GM12878 (cell line): ENCODE results near the gene CD151. TPM values are rescaled to one million over a fixed set of nuclear protein-coding genes. Genes with fewer than 3 reads are reported as not detected.

Experiments used
- ATAC-seq: fragments of 200-7000 bp; cut with Tn5 transposase; 3 replicates; pipeline ENCODE4 v1.9.1; 2020; ENCODE audit warnings: mild to moderate bottlenecking, moderate library complexity
- BruUV-seq: library from RNA; stranded (reverse); fragments of 400-500 nt; replicated peaks from 2 replicates; lab custom pipeline; 2021; lab: Mats Ljungman, UMichigan
- CTCF ChIA-PET: fragments of 300-600 bp; sonication (Branson Sonifier 250); formaldehyde crosslinking; extraction: SDS; loops from one replicate; lab custom pipeline; 2021; ENCODE audit warnings: inconsistent platforms; lab: Yijun Ruan, JAX
- POLR2A ChIA-PET: fragments of 350-600 bp; formaldehyde crosslinking; extraction: SDS; loops from one replicate; lab custom pipeline; 2021; ENCODE audit warnings: inconsistent platforms; lab: Charles Lee
- RAD21 ChIA-PET: fragments of 300-600 bp; sonication (Branson Sonifier 250); formaldehyde crosslinking; loops from one replicate; lab custom pipeline; 2023; ENCODE audit warnings: antibody characterized with exemption; ENCODE audit not compliant: unreplicated experiment; lab: Charles Lee
- SMC1A ChIA-PET: fragments of 300-600 bp; sonication (Branson Sonifier 250); formaldehyde crosslinking; loops from one replicate; lab custom pipeline; 2023; ENCODE audit not compliant: unreplicated experiment, uncharacterized antibody; lab: Charles Lee
- DNase-seq: peaks from one replicate; pipeline ENCODE4 v3.0.0-alpha.2; 2011; ENCODE audit warnings: low read depth, low spot score
- FAIRE-seq: peaks from 3 replicates; lab custom pipeline; 2011; peaks lifted over from hg19 to GRCh38; lab: Jason Lieb, UNC
- H2AFZ ChIP-seq: 2 replicates; pipeline ENCODE4 v1.6.0; 2011; ENCODE audit warnings: low read depth, low read length, control low read depth; ENCODE audit not compliant: control insufficient read depth
- H3K27ac ChIP-seq: 2 replicates; pipeline ENCODE4 v1.5.1; 2011; ENCODE audit warnings: control low read depth; ENCODE audit not compliant: control insufficient read depth, insufficient read depth
- H3K27me3 ChIP-seq, 2 experiments: replicated peaks in 1 of 2; 2 replicates each; pipeline versions ENCODE4 v1.6.0 to v1.6.1; 2011; ENCODE audit warnings: low read length in 1 of 2; ENCODE audit not compliant: control insufficient read depth in 2 of 2, insufficient read depth in 2 of 2
- H3K36me3 ChIP-seq, 2 experiments: 2 replicates each; pipeline ENCODE4 v1.5.1; 2011; ENCODE audit warnings: low read length in 1 of 2; ENCODE audit not compliant: control insufficient read depth in 2 of 2, insufficient read depth in 2 of 2
- H3K4me1 ChIP-seq: 2 replicates; pipeline ENCODE4 v1.6.1; 2011; ENCODE audit warnings: mild to moderate bottlenecking, low read length, moderate library complexity, mixed read lengths; ENCODE audit not compliant: control insufficient read depth, insufficient read depth
- H3K4me2 ChIP-seq: 2 replicates; pipeline ENCODE4 v1.6.0; 2011; ENCODE audit warnings: control low read depth; ENCODE audit not compliant: control insufficient read depth, insufficient read depth
- H3K4me3 ChIP-seq: fragments of 200-600 bp; sonication (generic); 2 replicates; pipeline ENCODE4 v1.5.1; 2016
- H3K79me2 ChIP-seq: 2 replicates; pipeline ENCODE4 v1.6.0; 2011; ENCODE audit warnings: low read length; ENCODE audit not compliant: control insufficient read depth, insufficient read depth
- H3K9ac ChIP-seq: 2 replicates; pipeline ENCODE4 v1.8.0; 2011; ENCODE audit warnings: low read length, control low read depth, mixed read lengths; ENCODE audit not compliant: control insufficient read depth, insufficient read depth
- H3K9me3 ChIP-seq: replicated peaks from 3 replicates; pipeline ENCODE4 v1.5.1; 2011; ENCODE audit warnings: mild to moderate bottlenecking, low read length; ENCODE audit not compliant: control insufficient read depth, insufficient read depth
- H4K20me1 ChIP-seq: 2 replicates; pipeline ENCODE4 v1.6.0; 2011; ENCODE audit not compliant: control insufficient read depth, insufficient read depth
- CUX1 ChIP-seq: IDR thresholded peaks from 2 replicates; pipeline ENCODE4 v1.6.1; 2012; ENCODE audit warnings: improper control_type of control experiment, low read depth, low read length; ENCODE audit not compliant: insufficient replicate concordance
- ESRRA ChIP-seq: IDR thresholded peaks from 2 replicates; pipeline ENCODE4 v1.6.1; 2012; ENCODE audit warnings: mild to moderate bottlenecking, low read length, improper control_type of control experiment
- FOXK2 ChIP-seq: fragments of 450-650 bp; IDR thresholded peaks from 2 replicates; pipeline ENCODE4 v1.6.1; 2017; ENCODE audit warnings: mild to moderate bottlenecking, moderate library complexity
- HDGF ChIP-seq: fragments of 450-650 bp; IDR thresholded peaks from 2 replicates; pipeline ENCODE4 v1.6.1; 2016; ENCODE audit warnings: antibody characterized with exemption
- JUND ChIP-seq: IDR thresholded peaks from 2 replicates; pipeline ENCODE4 v1.6.1; 2012; ENCODE audit warnings: low read depth, mild to moderate bottlenecking, low read length, improper control_type of control experiment, moderate library complexity
- MEF2A ChIP-seq: IDR thresholded peaks from 2 replicates; pipeline ENCODE4 v1.6.1; 2011; ENCODE audit warnings: low read depth, mild to moderate bottlenecking, low read length, moderate library complexity; ENCODE audit not compliant: insufficient read depth
- RBBP5 ChIP-seq: fragments of 200-600 bp; sonication (generic); conservative IDR thresholded peaks from 2 replicates; pipeline ENCODE4 v1.6.1; 2016
- RELB ChIP-seq: fragments of 450-650 bp; IDR thresholded peaks from 2 replicates; pipeline ENCODE4 v1.6.1; 2017; ENCODE audit warnings: low read depth, mild to moderate bottlenecking, moderate library complexity
- RUNX3 ChIP-seq: IDR thresholded peaks from 2 replicates; pipeline ENCODE4 v1.6.1; 2012; ENCODE audit warnings: low read length, inconsistent platforms
- TAF1 ChIP-seq: IDR thresholded peaks from 2 replicates; pipeline ENCODE4 v1.6.1; 2011; ENCODE audit warnings: mild to moderate bottlenecking, low read depth, low read length, borderline replicate concordance
- TARDBP ChIP-seq: IDR thresholded peaks from 2 replicates; pipeline ENCODE4 v1.6.1; 2016; ENCODE audit warnings: borderline replicate concordance
- TCF3 ChIP-seq: IDR thresholded peaks from 2 replicates; pipeline ENCODE4 v1.6.1; 2012; ENCODE audit warnings: low read depth, mild to moderate bottlenecking, low read length, borderline replicate concordance; ENCODE audit not compliant: insufficient read depth
- WGBS: methylation state at CpG from one replicate; pipeline ENCODE4 v1.1.6; 2016; ENCODE audit warnings: low lambda C conversion rate; ENCODE audit not compliant: insufficient replicate concordance, insufficient coverage; ENCODE audit errors: missing lambda C conversion rate; 5-methylcytosine and 5-hydroxymethylcytosine counted together
- in situ Hi-C: fragments of 300-500 bp; cut with MboI; formaldehyde crosslinking; loops from 9 replicates; pipeline ENCODE4 v1.14.3; 2018; ENCODE audit warnings: mixed read lengths
- intact Hi-C: fragments of 100-400 bp; cut with micrococcal nuclease; formaldehyde crosslinking; loops from one replicate; pipeline ENCODE4 v1.14.2; 2022; ENCODE audit not compliant: unreplicated experiment
- polyA plus RNA-seq, 11 experiments: library from polyadenylated mRNA; depleted of rRNA in 4 of 11; unstranded in 6 of 11; stranded (reverse) in 5 of 11; fragments of >200 nt; fragmentation: Nextera tagmentation in 4 of 11; fragmentation: Illumina TruSeq in 1 of 11; extraction: Ambion mirVana in 4 of 11; extraction: Trizol in 1 of 11; gene quantifications; 1 replicate in 1 of 11; 2 replicates in 10 of 11; pipeline versions ENCODE4 v1.2.1 to v1.2.3, GENCODE V29; 2011 to 2016; ENCODE audit warnings: inconsistent platforms in 2 of 11, missing spikeins in 2 of 11, low read depth in 1 of 11
- total RNA-seq, 4 experiments: library from RNA; depleted of rRNA in 3 of 4; stranded (reverse); fragments of >200 nt in 3 of 4; fragmentation: Illumina TruSeq in 1 of 4; extraction: Trizol in 1 of 4; gene quantifications; 2 replicates each; pipeline versions ENCODE4 v1.2.1 to v1.2.3, GENCODE V29; 2013 to 2021
- TF ChIP-seq, protein P1 (sequence below): fragments of 450-650 bp; IDR thresholded peaks from 2 replicates; pipeline ENCODE4 v1.6.1; 2016; ENCODE audit warnings: mild to moderate bottlenecking, moderate library complexity, borderline replicate concordance

The CD151 gene
- total and polyA plus RNA-seq, 10 of the 15 experiments (the other 5 are each of a cell fraction or from before 2014, with no cell fraction given), result 0.52 to 41.7 (median 14.7) TPM

DNA sequence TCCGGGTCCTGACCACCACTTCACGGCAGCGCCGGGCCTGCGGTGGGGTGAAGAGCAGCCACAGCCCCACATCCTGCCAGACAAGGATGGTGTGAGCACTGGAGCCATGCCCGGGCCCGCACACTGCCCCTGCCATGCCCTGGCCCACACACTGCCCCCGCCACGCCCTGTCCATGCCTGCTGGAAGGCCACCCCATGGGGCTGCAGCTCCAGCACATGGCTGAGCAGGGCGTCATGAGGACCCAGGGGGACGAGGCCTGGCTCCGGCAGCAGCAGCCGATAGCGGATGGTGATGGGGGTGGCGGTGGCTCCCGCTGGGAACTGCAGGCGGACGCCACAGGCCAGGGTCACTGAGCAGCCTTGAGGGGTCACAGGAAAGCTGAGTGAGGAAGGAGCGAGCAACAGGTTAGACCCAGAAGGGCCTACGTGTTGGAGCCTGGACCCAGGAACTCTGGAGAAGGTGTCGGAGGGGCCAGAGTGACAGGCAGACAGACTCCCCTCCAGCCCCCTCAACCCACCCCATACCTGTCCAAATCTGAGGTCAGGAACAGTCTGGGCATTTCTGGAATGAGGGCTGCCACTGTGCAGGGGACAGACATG, 30.6 kb upstream of the CD151 start:
- ATAC-seq (no peak), DNase-seq (no peak), FAIRE-seq (no peak)
- peaks cover 18% of the 10 kb centered on the region for H3K79me2 ChIP-seq
- H4K20me1 ChIP-seq, result no peaks in the 10 kb centered on the region
- peaks cover 12% of the 10 kb centered on the region for H3K4me1 ChIP-seq
- BruUV-seq, result no TSS peak
- H3K4me3 ChIP-seq, result no peak overlapping the region
- in situ Hi-C loops (loop anchor here (25.0 kb wide), 1 partner anchor 1585 kb away; the partner anchor contains the start of gene CD81), intact Hi-C loops (no loop called here)
- H2AFZ ChIP-seq, result no peak overlapping the region
- RAD21 ChIA-PET, result no interaction called here
- H3K4me2 ChIP-seq, result no peak overlapping the region
- SMC1A ChIA-PET, result no interaction called here
- 96% methylated on average over 15 of the region's 21 CpGs for WGBS
- CTCF ChIA-PET, result no interaction called here
- H3K9me3 ChIP-seq, result no peaks in the 10 kb centered on the region
- POLR2A ChIA-PET, result interaction anchor here (2.7 kb wide), 1 partner anchor 17 kb away, joined by 9 read pairs; the partner anchor contains the start of gene PNPLA2
- H3K9ac ChIP-seq, result no peak overlapping the region
- no peaks in the 10 kb centered on the region for H3K27me3 ChIP-seq
- H3K36me3 ChIP-seq, result peaks cover 0 to 10% of the 10 kb centered on the region in 2 experiments; a peak in 2 of 4 replicates
- no peak overlapping the region for H3K27ac ChIP-seq
- no peak for TF ChIP-seq RUNX3
- TF ChIP-seq RELB, result no peak
- TF ChIP-seq TARDBP, result no peak
- TF ChIP-seq ESRRA, result no peak
- TF ChIP-seq MEF2A, result no peak
- TF ChIP-seq, protein P1, sequence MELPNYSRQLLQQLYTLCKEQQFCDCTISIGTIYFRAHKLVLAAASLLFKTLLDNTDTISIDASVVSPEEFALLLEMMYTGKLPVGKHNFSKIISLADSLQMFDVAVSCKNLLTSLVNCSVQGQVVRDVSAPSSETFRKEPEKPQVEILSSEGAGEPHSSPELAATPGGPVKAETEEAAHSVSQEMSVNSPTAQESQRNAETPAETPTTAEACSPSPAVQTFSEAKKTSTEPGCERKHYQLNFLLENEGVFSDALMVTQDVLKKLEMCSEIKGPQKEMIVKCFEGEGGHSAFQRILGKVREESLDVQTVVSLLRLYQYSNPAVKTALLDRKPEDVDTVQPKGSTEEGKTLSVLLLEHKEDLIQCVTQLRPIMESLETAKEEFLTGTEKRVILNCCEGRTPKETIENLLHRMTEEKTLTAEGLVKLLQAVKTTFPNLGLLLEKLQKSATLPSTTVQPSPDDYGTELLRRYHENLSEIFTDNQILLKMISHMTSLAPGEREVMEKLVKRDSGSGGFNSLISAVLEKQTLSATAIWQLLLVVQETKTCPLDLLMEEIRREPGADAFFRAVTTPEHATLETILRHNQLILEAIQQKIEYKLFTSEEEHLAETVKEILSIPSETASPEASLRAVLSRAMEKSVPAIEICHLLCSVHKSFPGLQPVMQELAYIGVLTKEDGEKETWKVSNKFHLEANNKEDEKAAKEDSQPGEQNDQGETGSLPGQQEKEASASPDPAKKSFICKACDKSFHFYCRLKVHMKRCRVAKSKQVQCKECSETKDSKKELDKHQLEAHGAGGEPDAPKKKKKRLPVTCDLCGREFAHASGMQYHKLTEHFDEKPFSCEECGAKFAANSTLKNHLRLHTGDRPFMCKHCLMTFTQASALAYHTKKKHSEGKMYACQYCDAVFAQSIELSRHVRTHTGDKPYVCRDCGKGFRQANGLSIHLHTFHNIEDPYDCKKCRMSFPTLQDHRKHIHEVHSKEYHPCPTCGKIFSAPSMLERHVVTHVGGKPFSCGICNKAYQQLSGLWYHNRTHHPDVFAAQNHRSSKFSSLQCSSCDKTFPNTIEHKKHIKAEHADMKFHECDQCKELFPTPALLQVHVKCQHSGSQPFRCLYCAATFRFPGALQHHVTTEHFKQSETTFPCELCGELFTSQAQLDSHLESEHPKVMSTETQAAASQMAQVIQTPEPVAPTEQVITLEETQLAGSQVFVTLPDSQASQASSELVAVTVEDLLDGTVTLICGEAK, result no peak
- TF ChIP-seq CUX1, result no peak
- no peak for TF ChIP-seq FOXK2
- no peak for TF ChIP-seq TAF1
- no peak for TF ChIP-seq JUND
- no peak for TF ChIP-seq HDGF
- TF ChIP-seq TCF3, result no peak
- TF ChIP-seq RBBP5, result no peak
